Heart left ventricle (tissue), 16 donors: ENCODE measurements around the gene WNT3A. TPM values are rescaled to one million over a fixed set of nuclear protein-coding genes. Genes with fewer than 3 reads are reported as not detected.
A peak's percentile ranks its signal among the peaks of the same experiment; 100 is the strongest.
"Not testable (repeated sequence)": the region's sequence is repeated elsewhere in the genome, so short reads cannot be mapped to it uniquely, and the experiment has no call there.

Experiments used
- ATAC-seq, 4 donors: fragments of 200-7000 bp; cut with Tn5 transposase; one replicate each; pipeline ENCODE4 v1.9.1; 2020 to 2022; ENCODE audit warnings: moderate library complexity in 4 of 4, mild to moderate bottlenecking in 3 of 4, moderate number of reproducible peaks in 1 of 4
- DNase-seq, 5 donors: peaks; one replicate each; pipeline ENCODE4 v3.0.0-alpha.2; 2020
- H3K27ac ChIP-seq, 12 donors: fragments of 200-600 bp; sonication (generic) in 4 of 12; one replicate each; pipeline versions ENCODE4 v1.5.0 to v1.8.0; 2016 to 2022; ENCODE audit warnings: mild to moderate bottlenecking in 2 of 12
- H3K27me3 ChIP-seq, 9 donors: fragments of 200-600 bp; sonication (generic) in 2 of 9; one replicate each; pipeline versions ENCODE4 v1.5.1 to v1.8.0; 2016 to 2022; ENCODE audit warnings: mild to moderate bottlenecking in 3 of 9
- H3K36me3 ChIP-seq, 9 donors: fragments of 200-600 bp; sonication (generic) in 2 of 9; one replicate each; pipeline versions ENCODE4 v1.5.0 to v1.8.0; 2018 to 2022; ENCODE audit warnings: mild to moderate bottlenecking in 2 of 9
- H3K4me1 ChIP-seq, 12 donors: fragments of 200-600 bp; sonication (generic) in 4 of 12; one replicate each; pipeline versions ENCODE4 v1.5.0 to v1.8.0; 2016 to 2022; ENCODE audit warnings: mild to moderate bottlenecking in 3 of 12
- H3K4me3 ChIP-seq, 12 donors: fragments of 200-600 bp; sonication (generic) in 4 of 12; one replicate each; pipeline versions ENCODE4 v1.5.0 to v1.8.0; 2017 to 2022; ENCODE audit warnings: mild to moderate bottlenecking in 9 of 12, moderate library complexity in 4 of 12
- H3K9me3 ChIP-seq, 12 donors: fragments of 200-600 bp; sonication (generic) in 4 of 12; one replicate each; pipeline versions ENCODE4 v1.5.0 to v1.8.0; 2016 to 2022; ENCODE audit warnings: mild to moderate bottlenecking in 1 of 12
- POLR2A ChIP-seq, 2 donors: fragments of 450-650 bp; IDR thresholded peaks; one replicate each; pipeline ENCODE4 v1.6.1; 2017; ENCODE audit warnings: antibody characterized with exemption in 2 of 2, mild to moderate bottlenecking in 2 of 2, moderate library complexity in 2 of 2
- WGBS, 4 donors: extraction: QIAGEN DNeasy Blood & Tissue Kit in 2 of 4; methylation state at CpG; one replicate each; pipeline versions ENCODE4 v1.1.5 to v1.1.7; 2013 to 2018; 5-methylcytosine and 5-hydroxymethylcytosine counted together
- intact Hi-C, 10 donors: fragments of 100-400 bp; cut with DNase I; formaldehyde crosslinking; loops; one replicate each; pipeline versions ENCODE4 v1.11.1 to v1.14.2; 2022
- long read RNA-seq, 3 donors: library from polyadenylated mRNA; unstranded; transcript quantifications; one replicate each; pipeline ENCODE4 v2.0.0, GENCODE V29; 2020 to 2021
- polyA plus RNA-seq, 2 donors: library from polyadenylated mRNA; stranded (reverse); fragments of 200-250 nt; gene quantifications; one replicate each; pipeline ENCODE4 v1.2.3, GENCODE V29; 2013
- total RNA-seq, 9 donors: library from RNA; depleted of rRNA in 2 of 9; stranded (reverse); fragments of >200 nt in 2 of 9; fragmentation: NEBNext Ultra II Directional in 3 of 9; extraction: Animal tissue kit (Norgen Biotek cat#: 25700) in 3 of 9; gene quantifications; one replicate each; pipeline versions ENCODE4 v1.1.0 to v1.2.4, GENCODE V29; 2016 to 2023
- TF ChIP-seq, protein P1 (sequence below), 12 donors: fragments of 200-600 bp; sonication (generic) in 4 of 12; IDR thresholded peaks; one replicate each; pipeline versions ENCODE4 v1.5.0 to v1.8.0; 2018 to 2022; ENCODE audit warnings: antibody characterized with exemption in 12 of 12, mild to moderate bottlenecking in 5 of 12
- donor health status: ischemic (EF 13 %, LVEDD 7.1; RV severe dilation, severe dysfunction).
- donor health status: healthy with polysubstance abuse.
- donor health status: DM: no; HTN: yes; CAD: no.
- donor health status: DM: no; HTN: no; CAD: no.
- donor health status: ischemic (EF 25% LVEDD 6.9; RV normal size, moderate dysfunction).
- donor health status: ischemic (EF 25% LVEDD 5.7; RV mildly dilated, moderate dysfunction).
- donor health status: healthy.
- donor health status: DM: yes; HTN: yes; CAD: no.
- donor health status: ischemic (EF 35%, LVEDD 5.7; RV mildly dilated, moderate dysfunction).
- donor health status: nonischemic (EF 11% LVEDD 7.7; RV severe dilation, severe dysfunction).
- donor health status: DM: yes; HTN: yes; CAD: no.
- donor health status: PGD.
- donor health status: ischemic (EF 29% LVEDD 5.4; RV normal size, mild dysfunction).
- donor health status: nonischemic (EF 23%, LVEDD 6.1; RV moderate dilation, normal function).

Gene WNT3A
- total RNA-seq (not detected), polyA plus RNA-seq (not detected)
- long read RNA-seq, donor 1, result 0 reads
- long read RNA-seq, donor 2, result 0 reads
- long read RNA-seq, donor 3, result 0 reads

DNA sequence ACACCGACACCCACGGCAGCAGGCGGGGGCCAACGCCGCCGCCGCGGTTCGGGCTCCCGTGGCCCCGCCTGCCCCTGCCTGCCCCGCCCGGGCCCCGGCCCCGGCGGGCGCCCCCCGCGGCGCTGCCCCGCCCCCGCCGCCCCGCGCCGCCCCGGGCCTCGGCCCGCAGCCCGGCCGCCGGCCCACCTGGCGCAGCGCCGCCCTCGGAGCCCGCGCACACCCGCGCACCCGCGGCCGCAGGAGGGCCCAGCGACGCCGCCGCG is at the start of gene WNT3A:
Gene WNT3A (plus strand): TSS at position 213 of the 263 bp plus-strand sequence. CDS start 131 bp downstream, outside the sequence.
- intact Hi-C loops, result no loop called here
- H3K27me3 ChIP-seq, result peaks cover 47 to 94% (median 68%) of the 10 kb centered on the region in 9 donors
- WGBS, 4 donors, result 1 to 2% (median 1%) methylated on average over 11 to 48 of the region's 48 CpGs; no CpG with 5 or more reads in 1 of the 4 donors
- ATAC-seq (no peak), DNase-seq (no peak)
- H3K36me3 ChIP-seq, result no peaks in the 10 kb centered on the region
- H3K4me3 ChIP-seq, result peak within 1 kb of the TSS in 3 of 12 donors; percentile 5 to 34 (median 15)
- no peak for TF ChIP-seq POLR2A (IDR thresholded peaks at IDR 0.05)
- TF ChIP-seq, protein P1, sequence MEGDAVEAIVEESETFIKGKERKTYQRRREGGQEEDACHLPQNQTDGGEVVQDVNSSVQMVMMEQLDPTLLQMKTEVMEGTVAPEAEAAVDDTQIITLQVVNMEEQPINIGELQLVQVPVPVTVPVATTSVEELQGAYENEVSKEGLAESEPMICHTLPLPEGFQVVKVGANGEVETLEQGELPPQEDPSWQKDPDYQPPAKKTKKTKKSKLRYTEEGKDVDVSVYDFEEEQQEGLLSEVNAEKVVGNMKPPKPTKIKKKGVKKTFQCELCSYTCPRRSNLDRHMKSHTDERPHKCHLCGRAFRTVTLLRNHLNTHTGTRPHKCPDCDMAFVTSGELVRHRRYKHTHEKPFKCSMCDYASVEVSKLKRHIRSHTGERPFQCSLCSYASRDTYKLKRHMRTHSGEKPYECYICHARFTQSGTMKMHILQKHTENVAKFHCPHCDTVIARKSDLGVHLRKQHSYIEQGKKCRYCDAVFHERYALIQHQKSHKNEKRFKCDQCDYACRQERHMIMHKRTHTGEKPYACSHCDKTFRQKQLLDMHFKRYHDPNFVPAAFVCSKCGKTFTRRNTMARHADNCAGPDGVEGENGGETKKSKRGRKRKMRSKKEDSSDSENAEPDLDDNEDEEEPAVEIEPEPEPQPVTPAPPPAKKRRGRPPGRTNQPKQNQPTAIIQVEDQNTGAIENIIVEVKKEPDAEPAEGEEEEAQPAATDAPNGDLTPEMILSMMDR (IDR thresholded peaks at IDR 0.05), result no peak
- H3K9me3 ChIP-seq, result no peaks in the 10 kb centered on the region
- peaks cover 0 to 16% (median 0%) of the 10 kb centered on the region in 12 donors for H3K4me1 ChIP-seq
- no peak within 1 kb of the TSS for H3K27ac ChIP-seq

DNA sequence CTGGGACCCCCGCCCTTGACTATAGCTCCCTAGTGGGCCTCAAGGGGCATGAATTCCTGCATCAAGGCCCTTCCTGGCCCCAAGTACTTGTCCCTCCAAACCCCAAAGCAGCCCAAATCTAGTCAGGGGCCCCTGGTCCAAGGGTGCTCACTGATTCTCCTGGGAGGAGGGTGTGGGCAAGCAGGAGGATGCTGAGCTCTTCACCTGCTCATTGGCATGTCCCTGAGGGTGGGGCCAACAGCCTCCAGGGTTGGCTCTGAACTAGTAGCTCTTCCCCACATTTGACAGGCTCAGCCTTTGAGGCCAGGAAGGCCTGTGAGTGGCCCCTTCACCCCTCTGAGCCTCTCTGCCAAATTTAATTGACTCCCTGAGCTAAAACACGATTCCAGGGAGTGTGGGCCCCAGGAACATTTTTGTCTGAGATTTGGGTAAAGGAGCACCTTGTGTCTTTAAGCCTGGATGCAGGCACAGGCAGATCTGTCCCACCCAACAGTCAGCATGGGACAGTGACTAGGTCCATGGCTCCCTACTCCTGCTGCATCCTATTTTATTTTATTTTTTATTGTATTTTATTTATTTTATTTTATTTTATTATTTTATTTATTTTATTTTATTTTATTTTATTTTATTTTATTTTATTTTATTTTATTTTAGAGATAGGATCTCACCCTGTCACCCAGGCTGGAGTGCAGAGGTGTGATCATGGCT is 48.0 kb upstream of the WNT3A start:
- Histone ChIP-seq H3K27ac (no peak overlapping the region), H3K27me3 (peaks cover 0 to 23% (median 0%) of the 10 kb centered on the region in 9 donors), H3K4me3 (no peak overlapping the region), H3K36me3 (no peaks in the 10 kb centered on the region), H3K4me1 (no peaks in the 10 kb centered on the region), H3K9me3 (peaks cover 0 to 17% (median 0%) of the 10 kb centered on the region in 12 donors)
- no peak for DNase-seq
- TF ChIP-seq, protein P1 (IDR thresholded peaks at IDR 0.05), result no peak
- TF ChIP-seq POLR2A (IDR thresholded peaks at IDR 0.05), result no peak
- no peak for ATAC-seq
- WGBS, 4 donors, result 51 to 73% (median 67%) methylated on average over 2 of the region's 2 CpGs
- intact Hi-C loops, result no loop called here

- peaks cover 0 to 16% (median 0%) of the 10 kb centered on the region in 12 donors for H3K9me3 ChIP-seq
- intact Hi-C loops, result no loop called here
- H3K36me3 ChIP-seq, result no peaks in the 10 kb centered on the region
- H3K4me1 ChIP-seq, result no peaks in the 10 kb centered on the region
- ATAC-seq (no peak), DNase-seq (no peak)
- no peak overlapping the region for H3K4me3 ChIP-seq
- WGBS, 4 donors, result 85 to 92% (median 89%) methylated on average over 10 of the region's 10 CpGs
- H3K27me3 ChIP-seq, result peaks cover 0 to 23% (median 0%) of the 10 kb centered on the region in 9 donors
- TF ChIP-seq, protein P1 (IDR thresholded peaks at IDR 0.05), result no peak
- TF ChIP-seq POLR2A (IDR thresholded peaks at IDR 0.05), result no peak
- H3K27ac ChIP-seq, result no peak overlapping the region
Observed at GRCh38 chr1:227959325-227959860, 47.4 kb upstream of the WNT3A start.

DNA sequence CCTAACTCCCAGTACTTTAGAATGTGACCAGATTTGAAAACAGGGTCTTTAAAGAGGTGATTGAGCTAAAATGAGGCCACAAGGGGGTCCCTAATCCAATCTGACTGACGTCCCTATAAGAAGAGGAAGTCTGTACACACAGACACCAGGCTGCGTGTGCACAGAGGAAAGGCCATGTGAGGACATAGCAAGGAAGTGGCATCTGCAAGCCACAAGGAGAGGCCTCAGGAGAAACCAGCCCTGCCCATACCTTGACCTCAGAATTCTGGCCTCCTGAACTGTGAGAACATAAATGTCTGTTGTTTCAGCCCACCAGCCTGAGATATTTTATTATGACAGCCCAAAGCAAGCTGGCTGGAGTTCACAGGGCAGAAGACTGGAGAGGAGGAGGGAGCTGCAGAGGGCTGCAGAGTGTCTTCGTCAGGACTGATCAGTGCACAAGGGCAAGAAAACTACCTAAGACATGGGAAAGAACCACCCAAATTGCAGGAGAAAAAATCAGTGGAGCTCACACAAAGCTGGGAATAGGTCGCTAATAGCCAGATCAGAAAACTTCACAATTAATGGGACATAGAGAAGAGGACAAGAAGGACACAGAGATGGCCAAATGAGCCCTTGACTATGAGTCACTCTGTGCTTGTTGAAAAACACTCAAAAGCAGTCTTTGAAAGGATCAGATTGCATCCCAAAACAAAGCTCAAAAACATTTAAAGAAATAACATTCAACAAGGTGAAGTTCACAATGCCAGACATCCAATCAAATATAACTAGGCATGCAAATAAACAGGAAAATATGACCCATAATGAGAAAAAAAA is 44.9 kb upstream of the WNT3A start:
- Histone ChIP-seq H3K4me1 (no peaks in the 10 kb centered on the region), H3K9me3 (no peaks in the 10 kb centered on the region), H3K36me3 (no peaks in the 10 kb centered on the region), H3K27me3 (peaks cover 0 to 16% (median 0%) of the 10 kb centered on the region in 9 donors), H3K27ac (no peak overlapping the region), H3K4me3 (no peak overlapping the region)
- intact Hi-C loops, result no loop called here
- DNase-seq, result no peak
- TF ChIP-seq, protein P1 (IDR thresholded peaks at IDR 0.05), result no peak
- no peak for TF ChIP-seq POLR2A (IDR thresholded peaks at IDR 0.05)
- 50 to 70% (median 57%) methylated on average over 4 of the region's 4 CpGs for WGBS, 4 donors
- no peak for ATAC-seq

DNA sequence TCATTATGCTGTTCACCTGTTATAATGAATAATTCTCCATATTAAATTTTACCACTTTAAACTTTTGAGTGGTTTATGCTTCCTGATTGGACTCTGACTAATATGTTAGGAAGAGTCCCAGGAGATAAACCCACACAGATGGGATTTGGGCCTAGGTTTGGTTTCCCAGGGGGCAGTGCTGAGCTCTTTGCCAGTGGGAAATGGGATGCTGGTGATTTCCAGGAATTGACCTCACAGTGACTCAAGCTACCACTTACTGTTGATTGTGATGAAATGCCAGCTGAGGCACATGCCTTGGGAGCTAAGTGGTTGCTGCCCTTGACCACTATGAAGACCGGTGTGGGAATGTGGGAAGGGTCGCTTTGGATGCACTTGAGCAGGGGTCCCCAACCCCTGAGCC is 40.1 kb upstream of the WNT3A start:
- ATAC-seq, H3K27ac ChIP-seq: not testable (repeated sequence)
- WGBS, 4 donors, result 88 to 90% methylated on average over 2 of the region's 2 CpGs; no CpG with 5 or more reads in 2 of the 4 donors

DNA sequence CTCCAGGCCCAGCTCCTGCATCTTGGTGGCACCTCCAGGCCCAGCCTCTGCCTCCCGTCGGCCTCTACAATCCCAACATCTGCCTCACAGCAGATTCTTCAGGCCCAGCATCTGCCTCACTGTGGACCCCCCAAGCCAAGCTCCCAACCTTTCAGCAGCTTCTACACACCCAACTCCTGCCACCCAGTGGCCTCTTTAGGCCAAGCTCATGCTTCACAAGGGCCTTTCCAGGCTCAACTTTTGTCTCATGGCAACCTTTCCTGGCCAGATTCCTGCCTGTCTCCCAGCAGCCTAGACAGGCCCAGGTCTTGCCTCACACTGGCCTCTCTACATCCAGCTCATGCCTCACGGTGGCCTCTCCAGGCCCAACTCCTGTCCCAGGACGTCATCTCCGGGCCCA is 39.0 kb upstream of the WNT3A start:
- H3K4me1 ChIP-seq, ATAC-seq, H3K4me3 ChIP-seq, H3K27me3 ChIP-seq, intact Hi-C loops, H3K36me3 ChIP-seq, H3K27ac ChIP-seq, H3K9me3 ChIP-seq, DNase-seq: not testable (repeated sequence)
- WGBS, 4 donors, result 84 to 94% (median 86%) methylated on average over 2 to 5 of the region's 5 CpGs

More for the DNA sequence above, 40.1 kb upstream of the WNT3A start:
- H3K9me3 ChIP-seq, H3K36me3 ChIP-seq, H3K4me3 ChIP-seq, H3K27me3 ChIP-seq, DNase-seq, H3K4me1 ChIP-seq, intact Hi-C loops: not testable (repeated sequence)
